IPS-15b (cell line): ENCODE data around the gene NEDD4L.
"Not testable (repeated sequence)": the region's sequence is repeated elsewhere in the genome, so short reads cannot be mapped to it uniquely, and the experiment has no call there.

ENCODE experiments used
- H3K27me3 ChIP-seq: one replicate; pipeline ENCODE4 v1.6.1; 2013; ENCODE audit warnings: low read length; ENCODE audit not compliant: control insufficient read depth, insufficient read depth
- H3K36me3 ChIP-seq: one replicate; pipeline ENCODE4 v1.6.1; 2013; ENCODE audit warnings: low read length; ENCODE audit not compliant: control insufficient read depth, insufficient read depth
- H3K4me1 ChIP-seq: one replicate; pipeline ENCODE4 v1.6.1; 2013; ENCODE audit warnings: mild to moderate bottlenecking, low read length; ENCODE audit not compliant: control insufficient read depth, insufficient read depth
- H3K4me3 ChIP-seq: one replicate; pipeline ENCODE4 v1.5.1; 2013; ENCODE audit warnings: low read depth, low read length
- H3K9ac ChIP-seq: one replicate; pipeline ENCODE4 v1.6.1; 2013; ENCODE audit warnings: low read depth, mild to moderate bottlenecking, low read length
- H3K9me3 ChIP-seq: one replicate; pipeline ENCODE4 v1.6.1; 2013; ENCODE audit warnings: mild to moderate bottlenecking, low read length; ENCODE audit not compliant: control insufficient read depth, insufficient read depth

NEDD4L gene

GRCh38 chr18:58378411-58379379 lies 334.7 kb downstream of the NEDD4L start:
- no peaks in the 10 kb centered on the region for H3K9me3 ChIP-seq
- no peaks in the 10 kb centered on the region for H3K27me3 ChIP-seq
- H3K36me3 ChIP-seq = peaks cover 15% of the 10 kb centered on the region
- no peak overlapping the region for H3K9ac ChIP-seq
- no peak overlapping the region for H3K4me3 ChIP-seq
- H3K4me1 ChIP-seq = no peaks in the 10 kb centered on the region

DNA sequence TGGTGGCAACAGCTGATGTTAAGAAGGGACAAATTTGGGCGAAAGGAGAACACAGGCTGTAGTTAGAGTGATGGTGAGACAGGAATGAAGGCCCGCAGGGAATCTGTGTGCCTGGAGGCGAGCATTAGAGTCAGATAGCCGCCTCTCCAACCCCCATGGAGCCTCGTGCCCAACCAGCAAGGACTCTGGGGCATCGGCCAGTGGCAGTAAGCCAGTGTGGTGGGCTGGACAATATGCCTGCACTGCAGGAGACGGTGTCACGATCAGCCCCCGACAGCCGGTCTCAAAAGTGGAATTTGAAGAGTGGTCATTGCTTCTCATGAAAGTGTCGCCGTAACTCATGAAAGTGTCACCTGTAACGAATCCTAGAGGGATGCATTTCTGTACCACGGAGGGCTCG lies 335.4 kb downstream of the NEDD4L start:
- Histone ChIP-seq H3K9ac (no peak overlapping the region), H3K4me1 (no peaks in the 10 kb centered on the region), H3K27me3 (no peaks in the 10 kb centered on the region), H3K36me3 (peaks cover 23% of the 10 kb centered on the region), H3K9me3 (no peaks in the 10 kb centered on the region), H3K4me3 (no peak overlapping the region)

- peaks cover 23% of the 10 kb centered on the region for H3K36me3 ChIP-seq
- not testable (repeated sequence) for H3K27me3 ChIP-seq, H3K9me3 ChIP-seq, H3K9ac ChIP-seq, H3K4me3 ChIP-seq, H3K4me1 ChIP-seq
These were observed 336.1 kb downstream of the NEDD4L start for GRCh38 chr18:58380113-58380512.

DNA sequence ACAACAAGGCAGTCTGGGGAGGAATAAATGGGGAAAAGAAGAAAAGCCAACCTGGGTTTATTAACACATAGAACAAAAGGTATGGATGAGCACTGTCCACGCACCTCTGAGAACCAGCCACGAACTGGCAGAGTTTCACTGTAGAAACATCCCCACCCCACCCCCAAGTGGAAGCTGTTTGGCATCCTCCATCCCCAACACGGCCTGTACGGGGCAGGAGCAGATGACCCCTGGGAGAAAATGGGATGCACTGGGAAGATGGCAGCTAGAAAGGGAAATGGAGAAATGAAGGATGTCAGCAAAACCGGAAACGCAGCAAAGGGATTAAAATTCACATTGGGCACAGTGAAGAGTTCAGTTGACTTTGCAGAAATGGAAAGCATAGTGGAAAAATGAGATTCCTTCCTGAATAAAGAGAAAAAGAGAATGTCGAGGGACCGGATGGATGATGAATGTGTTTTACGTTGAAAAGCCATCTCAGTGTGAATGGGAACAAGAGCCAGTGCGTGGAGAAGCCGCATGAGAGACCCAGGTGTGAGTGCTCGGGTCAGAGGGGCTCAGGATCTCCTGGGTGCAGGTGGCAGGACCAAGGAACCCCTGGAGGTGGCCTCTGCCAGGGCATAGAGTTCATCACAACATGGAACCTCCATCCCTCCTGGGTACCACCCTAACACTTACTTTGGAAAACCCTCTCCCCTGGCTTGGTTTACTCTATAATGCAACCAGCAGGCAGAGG lies 337.8 kb downstream of the NEDD4L start:
- H3K4me3 ChIP-seq = no peak overlapping the region

GRCh38 chr18:58382446-58382845 lies 338.4 kb downstream of the NEDD4L start:
- no peaks in the 10 kb centered on the region for H3K27me3 ChIP-seq
- H3K9ac ChIP-seq = no peak overlapping the region
- H3K36me3 ChIP-seq = peaks cover 27% of the 10 kb centered on the region
- H3K9me3 ChIP-seq = no peaks in the 10 kb centered on the region
- H3K4me3 ChIP-seq = no peak overlapping the region
- H3K4me1 ChIP-seq = no peaks in the 10 kb centered on the region

More for the DNA sequence above, 337.8 kb downstream of the NEDD4L start:
- Histone ChIP-seq H3K36me3 (peaks cover 27% of the 10 kb centered on the region), H3K4me1 (no peaks in the 10 kb centered on the region), H3K9me3 (no peaks in the 10 kb centered on the region), H3K27me3 (no peaks in the 10 kb centered on the region), H3K9ac (no peak overlapping the region)

DNA sequence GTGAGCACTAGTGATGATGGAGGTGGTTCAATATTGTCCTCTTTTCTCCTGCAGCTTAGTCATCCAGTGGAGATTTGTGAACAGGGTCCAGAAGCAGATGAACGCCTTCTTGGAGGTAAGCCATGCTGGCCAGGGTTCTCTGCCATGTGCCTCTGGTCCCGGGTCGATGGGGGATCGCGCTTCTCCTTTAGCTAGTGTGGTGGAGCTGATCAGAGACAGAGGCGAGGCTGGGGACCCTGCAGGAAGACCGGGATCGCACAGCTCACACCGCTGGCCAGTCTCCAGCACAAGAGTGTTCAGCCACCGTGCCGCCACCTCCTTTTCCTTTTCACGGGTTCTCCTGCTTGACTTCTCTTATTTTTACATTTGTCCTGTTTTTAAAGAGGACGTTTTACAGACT lies 341.4 kb downstream of the NEDD4L start:
- H3K27me3 ChIP-seq = no peaks in the 10 kb centered on the region
- no peaks in the 10 kb centered on the region for H3K9me3 ChIP-seq
- peaks cover 29% of the 10 kb centered on the region for H3K36me3 ChIP-seq
- no peak overlapping the region for H3K9ac ChIP-seq
- H3K4me3 ChIP-seq = no peak overlapping the region
- H3K4me1 ChIP-seq = no peaks in the 10 kb centered on the region

GRCh38 chr18:58386780-58387179 lies 342.8 kb downstream of the NEDD4L start:
- Histone ChIP-seq H3K36me3 (peaks cover 26% of the 10 kb centered on the region), H3K4me3 (no peak overlapping the region), H3K27me3 (no peaks in the 10 kb centered on the region), H3K9ac (no peak overlapping the region), H3K4me1 (no peaks in the 10 kb centered on the region), H3K9me3 (no peaks in the 10 kb centered on the region)

DNA sequence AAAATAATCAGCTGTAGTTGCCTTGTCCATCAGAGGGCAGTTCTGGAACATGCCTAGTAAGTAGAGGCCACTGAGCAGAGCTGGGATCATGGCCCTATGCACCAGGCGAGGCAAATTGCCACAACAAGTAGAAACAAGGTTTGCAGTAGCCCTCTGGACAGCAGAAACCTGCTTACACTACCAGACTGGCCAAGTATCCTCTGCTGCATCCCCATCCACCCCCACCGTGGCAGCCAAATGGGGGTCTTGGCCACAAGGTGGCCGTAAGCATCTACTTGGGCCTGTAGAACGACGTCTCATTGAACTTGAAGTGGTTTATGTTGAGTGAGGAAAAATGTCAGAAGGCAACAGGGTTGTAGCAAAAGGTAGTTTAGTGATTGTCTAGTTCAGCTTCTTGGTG lies 343.7 kb downstream of the NEDD4L start:
- no peaks in the 10 kb centered on the region for H3K4me1 ChIP-seq
- H3K9ac ChIP-seq = no peak overlapping the region
- peaks cover 26% of the 10 kb centered on the region for H3K36me3 ChIP-seq
- H3K9me3 ChIP-seq = no peaks in the 10 kb centered on the region
- H3K27me3 ChIP-seq = no peaks in the 10 kb centered on the region
- H3K4me3 ChIP-seq = no peak overlapping the region

DNA sequence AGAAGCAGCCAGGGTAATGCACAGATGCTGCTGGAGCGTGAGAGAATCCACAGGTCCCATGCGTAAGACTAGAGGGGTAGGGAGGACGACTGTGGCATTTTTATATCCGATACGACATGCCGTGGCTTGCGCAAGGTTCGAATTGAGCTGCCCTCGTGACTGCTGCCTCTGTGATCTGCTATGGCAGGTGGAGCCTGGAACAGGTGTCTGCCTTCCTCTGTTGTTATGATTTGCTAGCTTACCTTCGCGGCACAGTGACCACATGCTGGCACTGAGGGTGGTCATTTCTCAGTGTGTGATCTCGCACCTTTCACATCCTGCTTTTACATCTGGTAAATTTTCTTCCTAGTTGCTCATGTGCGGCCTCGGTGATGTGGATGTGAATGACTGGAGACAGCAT lies 344.7 kb downstream of the NEDD4L start:
- Histone ChIP-seq H3K36me3 (peaks cover 24% of the 10 kb centered on the region), H3K9ac (no peak overlapping the region), H3K4me3 (no peak overlapping the region), H3K27me3 (no peaks in the 10 kb centered on the region), H3K4me1 (no peaks in the 10 kb centered on the region), H3K9me3 (no peaks in the 10 kb centered on the region)

DNA sequence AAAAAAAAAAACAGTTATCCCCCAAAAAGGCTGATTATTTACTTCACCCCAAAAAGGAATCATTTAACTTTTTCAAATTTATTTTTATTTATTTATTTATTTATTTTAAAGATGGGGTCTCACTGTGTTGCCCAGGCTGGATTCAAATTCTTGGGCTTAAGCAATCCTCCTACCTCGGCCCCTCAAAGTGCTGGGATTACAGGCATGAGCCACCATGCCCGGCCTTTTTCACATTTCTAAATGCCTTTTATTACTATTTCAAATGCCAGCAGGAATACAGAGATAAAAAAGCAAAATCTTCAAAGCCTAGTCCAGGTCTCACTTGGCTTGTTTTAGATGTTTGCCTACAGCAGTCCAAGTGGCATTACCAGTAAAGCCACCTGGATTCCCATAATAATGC lies 345.7 kb downstream of the NEDD4L start:
- no peak overlapping the region for H3K4me3 ChIP-seq
- no peaks in the 10 kb centered on the region for H3K27me3 ChIP-seq
- H3K4me1 ChIP-seq = no peaks in the 10 kb centered on the region
- no peaks in the 10 kb centered on the region for H3K9me3 ChIP-seq
- H3K9ac ChIP-seq = no peak overlapping the region
- peaks cover 15% of the 10 kb centered on the region for H3K36me3 ChIP-seq

DNA sequence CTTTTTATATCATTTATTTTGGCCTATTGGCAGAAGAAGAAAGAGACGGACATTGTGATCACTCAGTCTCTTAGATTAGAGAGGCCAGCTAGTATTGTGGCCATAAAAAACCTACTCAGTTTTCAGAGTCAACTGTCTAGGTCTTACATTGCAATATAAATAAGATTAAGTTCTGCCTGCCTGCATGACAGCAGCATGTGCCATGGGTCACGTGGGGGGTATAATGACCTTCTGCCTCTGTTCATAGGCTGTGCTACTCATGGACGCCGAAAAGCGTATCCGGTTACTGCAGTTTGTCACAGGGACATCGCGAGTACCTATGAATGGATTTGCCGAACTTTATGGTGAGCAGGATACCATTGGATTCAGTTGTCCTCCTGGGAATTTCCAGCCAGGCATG lies 346.4 kb downstream of the NEDD4L start:
- no peak overlapping the region for H3K9ac ChIP-seq
- H3K36me3 ChIP-seq = peaks cover 12% of the 10 kb centered on the region
- H3K4me1 ChIP-seq = no peaks in the 10 kb centered on the region
- H3K9me3 ChIP-seq = no peaks in the 10 kb centered on the region
- H3K27me3 ChIP-seq = no peaks in the 10 kb centered on the region
- H3K4me3 ChIP-seq = no peak overlapping the region
